GM12891 (cell line): ENCODE measurements around the gene RASSF1.

Source experiments
- PAX5 ChIP-seq: IDR thresholded peaks from 2 replicates; pipeline ENCODE4 v1.6.1; 2011; ENCODE audit warnings: low read length, moderate library complexity, mild to moderate bottlenecking; ENCODE audit not compliant: insufficient read depth, severe bottlenecking
- POLR2A ChIP-seq: IDR thresholded peaks from 2 replicates; pipeline ENCODE4 v1.6.1; 2011; ENCODE audit warnings: low read depth, low read length, control low read depth
- POLR2AphosphoS5 ChIP-seq: IDR thresholded peaks from 2 replicates; pipeline ENCODE4 v1.6.1; 2011; ENCODE audit warnings: low read depth, low read length, control low read depth
- SPI1 ChIP-seq: IDR thresholded peaks from 2 replicates; pipeline ENCODE4 v1.6.1; 2011; ENCODE audit warnings: low read depth, low read length, control low read depth
- TAF1 ChIP-seq: IDR thresholded peaks from 2 replicates; pipeline ENCODE4 v1.6.1; 2011; ENCODE audit warnings: low read depth, low read length, control low read depth

- no peak for TF ChIP-seq TAF1
- no peak for TF ChIP-seq POLR2A
- no peak for TF ChIP-seq POLR2AphosphoS5
- TF ChIP-seq PAX5, result no peak
- no peak for TF ChIP-seq SPI1
Measured at GRCh38 chr3:50374363-50375257, 34.0 kb upstream of the RASSF1 start.
